ENCODE measurements around the gene KRTAP2-3.

KRTAP2-3 gene

DNA sequence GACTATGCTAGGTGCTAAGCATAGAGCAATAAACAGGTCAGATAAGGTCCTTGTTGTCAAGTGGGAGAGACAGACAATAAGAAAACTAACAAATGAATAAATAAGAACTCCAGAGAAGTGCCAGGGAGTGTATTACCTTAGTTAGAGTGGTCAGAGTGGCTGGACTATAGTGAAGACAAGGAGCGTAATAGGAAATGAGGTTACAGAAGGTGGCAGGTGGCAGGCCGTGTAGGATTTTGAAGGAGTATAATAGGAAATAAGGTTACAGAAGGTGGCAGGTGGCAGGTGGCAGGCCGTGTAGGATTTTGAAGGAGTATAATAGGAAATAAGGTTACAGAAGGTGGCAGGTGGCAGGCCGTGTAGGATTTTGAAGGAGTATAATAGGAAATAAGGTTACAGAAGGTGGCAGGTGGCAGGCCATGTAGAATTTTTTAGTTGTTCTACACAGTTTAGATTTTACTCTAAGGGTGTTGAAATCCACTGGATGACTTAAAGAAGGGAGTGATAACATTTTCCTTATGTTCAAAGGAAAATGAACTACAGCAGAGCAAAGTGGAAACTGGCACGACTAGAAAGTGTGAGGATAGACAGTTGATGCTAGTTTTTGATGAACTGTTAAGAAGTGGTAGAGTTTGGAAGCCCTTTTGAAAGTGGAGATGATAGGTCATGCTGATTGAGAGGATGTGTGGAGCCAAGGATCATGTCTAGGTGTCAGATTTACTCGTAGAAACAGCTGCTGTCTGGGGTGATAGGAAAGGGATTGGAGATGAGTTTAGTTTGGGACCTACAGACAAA is 47.4 kb downstream of the KRTAP2-3 start:
- TF ChIP-seq FOXP2 (optimal IDR thresholded peaks at IDR 0.05; ENCODE audit: borderline replicate concordance, extremely low read depth, extremely low read length, insufficient read depth) (no peak), SIN3A (IDR thresholded peaks at IDR 0.05; ENCODE audit: borderline replicate concordance, insufficient read depth, low read length) (no peak), POLR2AphosphoS5 (IDR thresholded peaks at IDR 0.05; ENCODE audit: low read depth, low read length) (no peak), REST (IDR thresholded peaks at IDR 0.05; ENCODE audit: insufficient read depth in 1 of 2, low read depth in 2 of 2, low read length in 2 of 2) (no peak), TAF1 (IDR thresholded peaks at IDR 0.05; ENCODE audit: borderline replicate concordance, insufficient read depth, low read length) (no peak)

GRCh38 chr17:41010441-41010840 is 49.5 kb downstream of the KRTAP2-3 start:
- TF ChIP-seq POLR2AphosphoS5 (IDR thresholded peaks at IDR 0.05; ENCODE audit: low read depth, low read length) (no peak), REST (IDR thresholded peaks at IDR 0.05; ENCODE audit: insufficient read depth in 1 of 2, low read depth in 2 of 2, low read length in 2 of 2) (no peak), SIN3A (IDR thresholded peaks at IDR 0.05; ENCODE audit: borderline replicate concordance, insufficient read depth, low read length) (no peak), TAF1 (IDR thresholded peaks at IDR 0.05; ENCODE audit: borderline replicate concordance, insufficient read depth, low read length) (no peak), FOXP2 (optimal IDR thresholded peaks at IDR 0.05; ENCODE audit: borderline replicate concordance, extremely low read depth, extremely low read length, insufficient read depth) (no peak)

- TF ChIP-seq FOXP2 (optimal IDR thresholded peaks at IDR 0.05; ENCODE audit: borderline replicate concordance, extremely low read depth, extremely low read length, insufficient read depth) (no peak), REST (IDR thresholded peaks at IDR 0.05; ENCODE audit: insufficient read depth in 1 of 2, low read depth in 2 of 2, low read length in 2 of 2) (no peak), TAF1 (IDR thresholded peaks at IDR 0.05; ENCODE audit: borderline replicate concordance, insufficient read depth, low read length) (no peak), POLR2AphosphoS5 (IDR thresholded peaks at IDR 0.05; ENCODE audit: low read depth, low read length) (no peak), SIN3A (IDR thresholded peaks at IDR 0.05; ENCODE audit: borderline replicate concordance, insufficient read depth, low read length) (no peak)
These were observed 50.0 kb downstream of the KRTAP2-3 start for GRCh38 chr17:41009936-41010335.

DNA sequence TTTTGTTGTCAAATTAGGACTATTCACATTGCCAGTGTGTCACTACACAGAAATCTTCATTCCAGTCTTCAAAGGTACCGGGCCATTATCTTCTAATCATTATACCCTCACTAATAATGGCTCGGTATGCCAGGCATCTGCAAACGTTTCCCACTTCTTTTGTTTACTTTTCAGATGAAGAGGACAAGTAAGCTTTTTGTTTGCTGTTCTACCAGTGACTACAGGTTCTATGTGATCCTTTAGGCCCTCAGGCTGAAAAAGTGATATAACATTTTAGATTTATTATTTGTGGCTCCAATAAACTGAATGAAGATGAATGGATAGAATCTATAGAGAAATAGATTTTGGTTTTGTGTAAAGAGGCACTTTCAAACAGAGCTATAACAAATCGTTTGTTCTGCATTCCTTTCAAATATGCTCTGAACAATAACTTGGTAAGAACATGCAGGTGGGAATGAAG is 50.6 kb downstream of the KRTAP2-3 start:
- no peak for TF ChIP-seq REST (IDR thresholded peaks at IDR 0.05; ENCODE audit: insufficient read depth in 1 of 2, low read depth in 2 of 2, low read length in 2 of 2)

Data from PFSK-1 (cell line).